GM21528 (cell line): ENCODE results near the gene SESN1.

Experiments used
- ATAC-seq: cut with Tn5 transposase; IDR thresholded peaks from one replicate; pipeline ENCODE4 v1.9.1; 2021; ENCODE audit warnings: mild to moderate bottlenecking, moderate library complexity; ENCODE audit not compliant: unreplicated experiment, low FRiP score

The SESN1 gene

DNA sequence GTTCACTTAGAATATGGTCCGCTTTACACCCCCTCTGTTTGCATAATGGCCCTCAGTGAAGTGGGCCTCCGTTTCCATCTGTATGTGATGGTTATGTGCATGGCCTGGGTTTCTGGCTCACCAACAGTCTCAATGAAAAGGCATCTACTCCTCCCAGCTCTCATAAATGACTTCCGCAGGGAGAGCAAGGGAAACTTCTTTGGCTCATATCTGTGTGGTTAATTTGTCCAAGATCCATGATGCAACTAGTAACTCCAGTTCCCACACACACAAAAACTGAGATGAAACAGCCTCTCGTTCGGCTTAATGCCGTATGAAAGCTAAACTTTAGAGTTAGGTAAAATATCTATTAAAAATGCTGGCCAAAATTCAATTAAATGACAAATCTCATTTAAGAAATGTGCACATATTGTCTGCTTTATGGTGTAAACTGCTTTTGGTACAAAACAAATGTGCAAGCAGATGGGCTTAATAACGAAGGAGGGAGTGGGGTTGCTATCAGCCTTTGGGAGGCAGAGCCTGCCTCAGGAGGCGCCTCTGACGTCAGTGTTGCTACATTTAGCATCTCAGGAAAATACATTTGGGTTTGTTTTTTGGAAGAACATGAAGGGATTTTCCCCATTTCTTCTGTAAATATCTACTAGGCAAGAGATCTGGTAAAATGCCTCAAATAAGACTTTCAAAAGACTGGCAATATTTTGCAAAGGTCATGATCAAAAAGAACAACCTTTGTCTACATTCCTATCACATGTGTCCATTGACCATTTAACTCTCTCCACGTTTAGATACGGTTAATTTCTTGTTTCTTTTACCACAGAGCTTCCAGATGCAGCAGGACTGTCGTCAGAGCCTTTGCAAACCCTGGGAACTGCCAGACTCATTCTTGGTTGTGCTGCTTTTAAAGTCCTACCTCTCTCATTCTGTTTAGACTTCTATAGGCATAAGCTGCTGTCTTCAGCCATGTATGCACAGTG is 149.7 kb downstream of the SESN1 start:
- ATAC-seq = no peak

DNA sequence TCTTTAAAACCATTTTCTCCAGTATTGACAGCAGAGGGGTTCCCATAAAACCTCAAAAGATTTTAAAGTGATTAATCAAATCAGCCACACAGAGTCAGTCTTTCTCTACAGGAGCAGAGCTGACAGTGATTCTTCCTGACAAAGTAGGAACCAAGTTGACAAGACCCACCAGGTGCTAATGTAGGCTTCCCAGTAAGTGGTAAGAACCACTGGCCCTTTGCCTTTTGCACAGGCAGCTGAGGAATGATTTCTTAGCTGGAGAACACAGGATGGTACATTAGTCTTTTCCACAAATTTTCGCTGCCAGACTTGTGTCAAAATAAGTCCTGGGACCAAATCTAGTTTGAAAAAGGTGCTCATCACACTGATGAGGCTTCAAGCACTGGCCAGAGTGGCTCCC is 150.6 kb downstream of the SESN1 start:
- ATAC-seq = no peak

- ATAC-seq = no peak
Measured at GRCh38 chr6:108942556-108943492, 151.8 kb downstream of the SESN1 start.

- ATAC-seq = no peak
Measured at GRCh38 chr6:108941859-108942258, 152.8 kb downstream of the SESN1 start.

DNA sequence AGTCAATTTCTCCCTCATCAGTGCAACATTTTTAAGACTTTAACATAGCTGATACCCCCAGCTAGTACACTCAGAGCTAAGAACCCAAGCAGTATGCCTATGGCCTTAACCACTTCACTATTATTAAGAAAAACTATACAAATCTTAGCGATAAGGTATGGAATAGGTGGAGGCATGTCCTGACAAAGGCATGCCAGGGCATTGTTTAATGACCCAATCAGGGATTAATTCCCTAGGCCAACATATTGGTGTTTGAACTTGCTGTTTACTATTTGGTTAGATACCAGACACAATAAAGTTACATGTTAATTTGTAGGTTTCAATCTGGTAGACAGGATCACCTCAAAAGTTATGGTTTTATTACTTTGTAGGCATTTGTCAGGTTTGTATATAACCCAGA is 153.4 kb downstream of the SESN1 start:
- no peak for ATAC-seq

DNA sequence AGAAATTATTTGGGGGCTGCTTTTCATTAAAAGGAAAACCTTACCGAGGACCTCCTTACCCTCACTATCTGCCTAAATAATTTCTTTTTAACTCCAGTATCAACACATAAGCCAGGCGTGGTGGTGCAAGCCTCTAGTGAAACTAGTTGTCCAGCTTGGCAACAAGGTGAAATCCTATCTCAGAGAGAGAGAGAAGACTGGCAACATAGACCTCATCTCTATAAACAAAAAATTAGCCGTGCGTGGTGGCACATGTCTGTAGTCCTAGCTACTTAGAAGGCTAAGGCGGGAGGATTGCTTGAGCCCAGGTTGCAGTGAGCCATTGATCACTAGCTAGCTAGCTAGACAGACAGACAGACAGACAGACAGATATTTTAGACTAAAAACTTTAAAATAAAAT is 153.9 kb downstream of the SESN1 start:
- no peak for ATAC-seq

GRCh38 chr6:108937170-108937569 is 157.5 kb downstream of the SESN1 start:
- ATAC-seq = no peak
